Osteoblast (primary cell): Measurements from ENCODE around the gene RNF5. TPM values are rescaled to one million over a fixed set of nuclear protein-coding genes. Genes with fewer than 3 reads are reported as not detected.
"Not testable (repeated sequence)": the region's sequence is repeated elsewhere in the genome, so short reads cannot be mapped to it uniquely, and the experiment has no call there.

ENCODE experiments used
- DNase-seq: peaks from one replicate; pipeline ENCODE4 v3.0.0; 2011; ENCODE audit warnings: low spot score, mixed read lengths; ENCODE audit not compliant: insufficient read length; ENCODE audit errors: missing footprints
- H2AFZ ChIP-seq: 2 replicates; pipeline ENCODE4 v1.6.0; 2011; ENCODE audit warnings: mild to moderate bottlenecking, low read length
- H3K27ac ChIP-seq: 2 replicates; pipeline ENCODE4 v1.5.1; 2011; ENCODE audit warnings: mild to moderate bottlenecking, low read depth, low read length, moderate library complexity
- H3K27me3 ChIP-seq: 2 replicates; pipeline ENCODE4 v1.6.0; 2012; ENCODE audit warnings: mild to moderate bottlenecking, control low read depth, inconsistent platforms, low read length, moderate library complexity; ENCODE audit not compliant: insufficient read depth
- H3K36me3 ChIP-seq: 2 replicates; pipeline ENCODE4 v1.5.1; 2011; ENCODE audit warnings: mild to moderate bottlenecking, low read length, control low read depth, moderate library complexity; ENCODE audit not compliant: insufficient read depth
- H3K4me1 ChIP-seq: 2 replicates; pipeline ENCODE4 v1.5.1; 2011; ENCODE audit warnings: mild to moderate bottlenecking, low read length, control low read depth, moderate library complexity; ENCODE audit not compliant: insufficient read depth
- H3K4me2 ChIP-seq: 2 replicates; pipeline ENCODE4 v1.6.0; 2011; ENCODE audit warnings: mild to moderate bottlenecking, low read length; ENCODE audit not compliant: insufficient read depth
- H3K4me3 ChIP-seq: fragments of 200-600 bp; sonication (generic); 3 replicates; pipeline ENCODE4 v1.5.1; 2012; ENCODE audit warnings: mild to moderate bottlenecking, low read length, inconsistent platforms; ENCODE audit not compliant: insufficient read depth
- H3K79me2 ChIP-seq: 2 replicates; pipeline ENCODE4 v1.6.0; 2012; ENCODE audit warnings: mild to moderate bottlenecking, low read length, control low read depth, inconsistent platforms; ENCODE audit not compliant: insufficient read depth
- H3K9me3 ChIP-seq: 2 replicates; pipeline ENCODE4 v1.5.1; 2011; ENCODE audit warnings: low read depth, low read length, control low read depth
- H4K20me1 ChIP-seq: 2 replicates; pipeline ENCODE4 v1.6.0; 2012; ENCODE audit warnings: mild to moderate bottlenecking, low read length, control low read depth; ENCODE audit not compliant: insufficient read depth
- CTCF ChIP-seq: IDR thresholded peaks from 2 replicates; pipeline ENCODE4 v1.5.1; 2011; ENCODE audit warnings: mild to moderate bottlenecking, low read depth, low read length, moderate library complexity; ENCODE audit errors: extremely low read depth
- total RNA-seq: library from RNA; depleted of rRNA; stranded (reverse); fragments of >200 nt; gene quantifications from 2 replicates; pipeline ENCODE4 v1.2.3, GENCODE V29; 2012

The RNF5 gene
- total RNA-seq, 1 donor, result 32.9 TPM

GRCh38 chr6:32191696-32192607 lies 13.7 kb downstream of the RNF5 start:
- Histone ChIP-seq H3K9me3 (no peaks in the 10 kb centered on the region), H3K4me2 (peak overlapping the region; percentile 29), H3K4me1 (peaks cover 26% of the 10 kb centered on the region), H2AFZ (no peak overlapping the region), H3K79me2 (peaks cover 21% of the 10 kb centered on the region), H3K27me3 (no peaks in the 10 kb centered on the region), H3K27ac (no peak overlapping the region), H4K20me1 (no peaks in the 10 kb centered on the region), H3K4me3 (peak overlapping the region; percentile 12), H3K36me3 (peaks cover 11% of the 10 kb centered on the region)
- TF ChIP-seq CTCF, result no peak
- DNase-seq, result peak; percentile 27

- peak; percentile 74 for DNase-seq
- H2AFZ ChIP-seq, result peak within 1 kb of the TSS; percentile 81
Observed at GRCh38 chr6:32192608-32193039, 14.4 kb downstream of the RNF5 start, which contains the start of gene GPSM3. GPSM3 (minus strand) TSS chr6:32192643; CDS start chr6:32192513, 130 bp downstream.

GRCh38 chr6:32193096-32193495 lies 14.9 kb downstream of the RNF5 start:
- H3K9me3 ChIP-seq, H4K20me1 ChIP-seq, H3K36me3 ChIP-seq, H3K27me3 ChIP-seq, H3K4me3 ChIP-seq, H3K27ac ChIP-seq, DNase-seq: not testable (repeated sequence)
- H2AFZ ChIP-seq, result peak overlapping the region; percentile 81
- peaks cover 15% of the 10 kb centered on the region for H3K79me2 ChIP-seq
- H3K4me2 ChIP-seq, result peak overlapping the region; percentile 61
- H3K4me1 ChIP-seq, result peaks cover 32% of the 10 kb centered on the region

More at GRCh38 chr6:32192608-32193039, 14.4 kb downstream of the RNF5 start, which contains the start of gene GPSM3:
- Histone ChIP-seq H3K36me3 (peaks cover 4% of the 10 kb centered on the region), H3K27me3 (no peaks in the 10 kb centered on the region), H3K27ac (no peak within 1 kb of the TSS), H3K4me3 (peak within 1 kb of the TSS; percentile 45), H3K4me2 (peak within 1 kb of the TSS; percentile 61), H3K79me2 (peaks cover 16% of the 10 kb centered on the region), H3K4me1 (peaks cover 32% of the 10 kb centered on the region), H3K9me3 (no peaks in the 10 kb centered on the region), H4K20me1 (no peaks in the 10 kb centered on the region)
- no peak for TF ChIP-seq CTCF

GRCh38 chr6:32194388-32194787 lies 16.2 kb downstream of the RNF5 start:
- TF ChIP-seq CTCF, result no peak
- Histone ChIP-seq H3K9me3 (no peaks in the 10 kb centered on the region), H3K4me3 (no peak overlapping the region), H3K36me3 (no peaks in the 10 kb centered on the region), H3K4me1 (peaks cover 32% of the 10 kb centered on the region), H3K27me3 (no peaks in the 10 kb centered on the region), H4K20me1 (no peaks in the 10 kb centered on the region), H3K27ac (peak overlapping the region; percentile 96), H2AFZ (no peak overlapping the region), H3K79me2 (peaks cover 5% of the 10 kb centered on the region), H3K4me2 (no peak overlapping the region)
- peak; percentile 17 for DNase-seq
